Stimulated activated memory B cell treated with anti-CD40 and anti-IgM and Interleukin-4, amounts not matched to agents 10 μg/mL and 1 μg/mL and 100 μg/mL, for 72 hours (primary cell): ENCODE data around the gene MATCAP1.

Experiments
- ATAC-seq: fragments of 150-1000 bp; cut with Tn5 transposase; 2 replicates; pipeline ENCODE4 v1.10.0; 2021
- H3K27ac Mint-ChIP-seq: one replicate; pipeline ENCODE4 v1.8.0; 2022; ENCODE audit warnings: mild to moderate bottlenecking, mixed read lengths
- H3K27me3 Mint-ChIP-seq: one replicate; pipeline ENCODE4 v1.8.0; 2022; ENCODE audit warnings: mixed read lengths
- H3K36me3 Mint-ChIP-seq: one replicate; pipeline ENCODE4 v1.8.0; 2022; ENCODE audit warnings: mixed read lengths
- H3K4me1 Mint-ChIP-seq: one replicate; pipeline ENCODE4 v1.8.0; 2022; ENCODE audit warnings: mixed read lengths
- H3K4me3 Mint-ChIP-seq: one replicate; pipeline ENCODE4 v1.8.0; 2022; ENCODE audit warnings: mild to moderate bottlenecking, moderate library complexity, mixed read lengths
- H3K9me3 Mint-ChIP-seq: one replicate; pipeline ENCODE4 v1.8.0; 2022; ENCODE audit warnings: mixed read lengths

The MATCAP1 gene

GRCh38 chr16:67150047-67150832, 33.5 kb downstream of the MATCAP1 start:
- peak; percentile 49 for ATAC-seq
- Mint-ChIP-seq H3K27me3 (peaks cover 29% of the 10 kb centered on the region), H3K27ac (peak overlapping the region; percentile 30), H3K4me3 (peak overlapping the region; percentile 76), H3K9me3 (no peaks in the 10 kb centered on the region), H3K4me1 (peaks cover 26% of the 10 kb centered on the region), H3K36me3 (peaks cover 43% of the 10 kb centered on the region)

GRCh38 chr16:67149276-67150046, 34.3 kb downstream of the MATCAP1 start:
- H3K27ac Mint-ChIP-seq: no peak overlapping the region
- H3K4me1 Mint-ChIP-seq: peaks cover 23% of the 10 kb centered on the region
- no peak for ATAC-seq
- H3K36me3 Mint-ChIP-seq: peaks cover 51% of the 10 kb centered on the region
- H3K4me3 Mint-ChIP-seq: peak overlapping the region; percentile 17
- no peaks in the 10 kb centered on the region for H3K9me3 Mint-ChIP-seq
- H3K27me3 Mint-ChIP-seq: peaks cover 29% of the 10 kb centered on the region

DNA sequence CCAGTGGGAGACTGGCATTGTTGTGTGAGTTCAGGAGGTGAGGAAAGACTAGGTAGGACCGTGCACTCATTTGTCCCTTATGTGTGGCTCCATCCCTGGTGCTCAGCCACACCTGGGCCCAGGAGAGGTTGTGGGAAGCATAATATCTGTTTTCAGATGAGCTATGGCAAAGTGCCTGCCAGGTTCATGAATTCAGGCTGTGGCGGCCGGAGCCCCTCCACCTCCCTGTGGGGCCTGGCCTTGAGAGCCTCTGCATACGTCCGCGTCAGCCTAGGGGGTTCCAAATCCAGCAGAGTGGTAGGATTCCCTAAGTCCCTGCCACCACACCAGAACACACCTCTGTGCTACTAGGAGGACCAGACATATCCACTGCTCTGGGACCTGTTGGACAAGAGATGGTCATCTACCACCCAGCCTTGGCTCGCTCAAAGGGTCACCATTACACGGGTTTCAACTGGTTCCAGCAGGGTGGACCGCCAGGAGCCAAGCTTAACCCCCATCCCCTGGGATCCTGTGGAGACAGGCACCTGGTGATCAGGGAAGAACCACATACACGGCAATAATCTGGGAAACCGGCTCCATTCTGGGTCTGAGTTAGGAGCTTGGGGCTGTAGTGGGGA, 35.0 kb downstream of the MATCAP1 start:
- peaks cover 20% of the 10 kb centered on the region for H3K4me1 Mint-ChIP-seq
- H3K27me3 Mint-ChIP-seq: peaks cover 29% of the 10 kb centered on the region
- H3K4me3 Mint-ChIP-seq: peak overlapping the region; percentile 17
- H3K27ac Mint-ChIP-seq: no peak overlapping the region
- peaks cover 54% of the 10 kb centered on the region for H3K36me3 Mint-ChIP-seq
- ATAC-seq: no peak
- H3K9me3 Mint-ChIP-seq: no peaks in the 10 kb centered on the region

DNA sequence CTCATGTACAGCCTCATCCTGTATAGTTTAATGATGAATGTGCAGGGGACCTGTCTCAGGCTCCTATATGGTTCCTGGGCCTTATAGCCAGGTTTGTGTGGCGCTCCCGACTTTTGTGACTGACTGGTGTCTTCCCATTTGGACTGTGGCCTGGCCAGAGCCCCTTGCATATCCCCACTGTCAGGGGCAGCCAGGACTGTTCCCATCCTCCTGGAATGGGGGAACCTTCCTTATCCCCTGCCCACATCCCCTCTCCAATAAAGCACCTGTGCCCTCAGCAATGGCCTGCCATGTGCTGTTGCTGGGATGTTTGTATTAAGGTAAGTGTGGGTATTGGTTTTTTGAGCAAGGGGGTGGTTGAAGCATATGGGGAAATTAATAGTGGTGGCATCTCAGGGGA, 35.5 kb downstream of the MATCAP1 start:
- peaks cover 29% of the 10 kb centered on the region for H3K27me3 Mint-ChIP-seq
- H3K4me3 Mint-ChIP-seq: no peak overlapping the region
- no peak for ATAC-seq
- H3K4me1 Mint-ChIP-seq: peaks cover 14% of the 10 kb centered on the region
- no peak overlapping the region for H3K27ac Mint-ChIP-seq
- H3K9me3 Mint-ChIP-seq: no peaks in the 10 kb centered on the region
- peaks cover 59% of the 10 kb centered on the region for H3K36me3 Mint-ChIP-seq

- Mint-ChIP-seq H3K9me3 (no peaks in the 10 kb centered on the region), H3K4me3 (no peak overlapping the region), H3K4me1 (peaks cover 8% of the 10 kb centered on the region), H3K27ac (no peak overlapping the region), H3K36me3 (peaks cover 65% of the 10 kb centered on the region), H3K27me3 (peaks cover 29% of the 10 kb centered on the region)
- ATAC-seq: no peak
Observed at GRCh38 chr16:67147437-67148140, 36.2 kb downstream of the MATCAP1 start.

DNA sequence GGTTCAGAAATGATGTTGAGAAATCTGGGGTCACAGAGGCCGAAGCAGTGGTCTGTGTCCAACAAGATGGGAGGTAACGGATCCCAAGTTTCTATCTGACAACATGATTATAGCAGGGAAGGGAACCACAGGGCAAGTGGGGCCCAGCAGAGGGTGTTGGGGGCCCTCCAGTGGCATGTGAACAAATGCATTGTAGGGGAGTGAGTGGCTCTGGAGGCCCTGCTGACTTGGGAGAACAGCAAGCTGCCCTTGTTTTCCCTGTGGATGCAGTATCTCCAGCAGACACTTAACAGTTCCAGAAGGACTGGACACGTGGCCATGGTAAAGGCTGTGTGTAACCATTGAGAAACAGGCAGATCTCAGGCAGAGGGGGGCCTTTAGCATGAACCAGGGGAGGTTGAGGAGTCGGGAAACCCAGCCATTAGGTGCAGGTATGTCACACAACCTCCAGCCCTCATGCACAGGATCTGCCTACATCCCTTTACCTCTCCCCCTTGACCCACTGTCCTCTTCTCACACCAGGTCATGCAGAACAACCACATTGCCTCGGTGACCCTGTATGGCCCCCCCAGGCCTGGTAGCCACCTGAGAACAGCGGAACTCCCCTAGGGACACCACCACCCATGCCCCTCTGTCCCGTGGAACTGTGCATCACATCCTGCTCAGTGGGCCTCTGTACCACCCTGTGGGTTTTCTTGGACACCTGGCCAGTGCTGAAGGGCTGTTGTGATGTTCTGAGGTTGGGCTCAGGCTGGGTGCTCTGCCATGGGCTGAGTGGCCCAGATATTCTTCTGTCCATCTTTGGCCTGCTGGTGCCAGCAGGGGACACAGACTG, 37.0 kb downstream of the MATCAP1 start:
- no peak overlapping the region for H3K4me3 Mint-ChIP-seq
- H3K36me3 Mint-ChIP-seq: peaks cover 74% of the 10 kb centered on the region
- H3K9me3 Mint-ChIP-seq: no peaks in the 10 kb centered on the region
- H3K27me3 Mint-ChIP-seq: peaks cover 28% of the 10 kb centered on the region
- no peak for ATAC-seq
- peaks cover 7% of the 10 kb centered on the region for H3K4me1 Mint-ChIP-seq
- H3K27ac Mint-ChIP-seq: no peak overlapping the region

- ATAC-seq: no peak
- no peak overlapping the region for H3K4me3 Mint-ChIP-seq
- H3K27me3 Mint-ChIP-seq: peaks cover 19% of the 10 kb centered on the region
- H3K27ac Mint-ChIP-seq: no peak overlapping the region
- H3K36me3 Mint-ChIP-seq: peaks cover 84% of the 10 kb centered on the region
- H3K9me3 Mint-ChIP-seq: no peaks in the 10 kb centered on the region
- no peaks in the 10 kb centered on the region for H3K4me1 Mint-ChIP-seq
Observed at GRCh38 chr16:67145746-67146145, 38.0 kb downstream of the MATCAP1 start.

- no peak overlapping the region for H3K4me3 Mint-ChIP-seq
- H3K27me3 Mint-ChIP-seq: peaks cover 19% of the 10 kb centered on the region
- no peaks in the 10 kb centered on the region for H3K4me1 Mint-ChIP-seq
- no peak for ATAC-seq
- H3K27ac Mint-ChIP-seq: no peak overlapping the region
- peaks cover 92% of the 10 kb centered on the region for H3K36me3 Mint-ChIP-seq
- H3K9me3 Mint-ChIP-seq: no peaks in the 10 kb centered on the region
Observed at GRCh38 chr16:67144943-67145342, 38.8 kb downstream of the MATCAP1 start.

- no peaks in the 10 kb centered on the region for H3K4me1 Mint-ChIP-seq
- no peak for ATAC-seq
- no peaks in the 10 kb centered on the region for H3K27me3 Mint-ChIP-seq
- H3K4me3 Mint-ChIP-seq: no peak overlapping the region
- peaks cover 89% of the 10 kb centered on the region for H3K36me3 Mint-ChIP-seq
- no peaks in the 10 kb centered on the region for H3K9me3 Mint-ChIP-seq
- no peak overlapping the region for H3K27ac Mint-ChIP-seq
Observed at GRCh38 chr16:67142342-67142741, 41.4 kb downstream of the MATCAP1 start.

GRCh38 chr16:67141391-67141790, 42.4 kb downstream of the MATCAP1 start:
- Mint-ChIP-seq H3K27me3 (no peaks in the 10 kb centered on the region), H3K36me3 (peaks cover 89% of the 10 kb centered on the region)

GRCh38 chr16:67137605-67138004, 46.2 kb downstream of the MATCAP1 start:
- Mint-ChIP-seq H3K4me3 (no peak overlapping the region), H3K4me1 (no peaks in the 10 kb centered on the region), H3K36me3 (peaks cover 85% of the 10 kb centered on the region), H3K27me3 (no peaks in the 10 kb centered on the region), H3K27ac (no peak overlapping the region), H3K9me3 (no peaks in the 10 kb centered on the region)
- no peak for ATAC-seq

More at GRCh38 chr16:67141391-67141790, 42.4 kb downstream of the MATCAP1 start:
- Mint-ChIP-seq H3K4me3 (no peak overlapping the region), H3K9me3 (no peaks in the 10 kb centered on the region), H3K4me1 (no peaks in the 10 kb centered on the region), H3K27ac (no peak overlapping the region)
- no peak for ATAC-seq

DNA sequence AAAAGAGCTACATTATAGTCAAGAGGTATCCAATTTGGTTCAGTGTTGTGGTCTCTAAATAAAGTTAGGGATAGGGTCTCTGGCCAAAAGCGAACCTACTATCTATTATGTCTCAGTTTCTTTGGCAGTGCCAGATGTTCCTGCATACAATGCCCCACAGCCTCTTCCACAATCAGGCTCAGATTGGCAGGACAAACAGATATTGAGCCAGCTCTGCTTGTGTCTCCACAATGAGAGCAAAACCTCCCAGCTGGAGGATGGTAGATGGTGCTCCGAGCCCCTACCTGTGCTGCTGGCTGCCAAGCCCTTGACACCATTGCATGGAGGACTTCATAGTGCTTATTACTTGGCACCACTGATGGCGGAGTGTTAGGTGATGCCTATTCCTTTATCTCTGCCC, 54.3 kb downstream of the MATCAP1 start:
- Mint-ChIP-seq H3K27ac (no peak overlapping the region), H3K4me3 (no peak overlapping the region), H3K4me1 (no peaks in the 10 kb centered on the region), H3K9me3 (no peaks in the 10 kb centered on the region), H3K27me3 (no peaks in the 10 kb centered on the region), H3K36me3 (peaks cover 57% of the 10 kb centered on the region)
- ATAC-seq: no peak

DNA sequence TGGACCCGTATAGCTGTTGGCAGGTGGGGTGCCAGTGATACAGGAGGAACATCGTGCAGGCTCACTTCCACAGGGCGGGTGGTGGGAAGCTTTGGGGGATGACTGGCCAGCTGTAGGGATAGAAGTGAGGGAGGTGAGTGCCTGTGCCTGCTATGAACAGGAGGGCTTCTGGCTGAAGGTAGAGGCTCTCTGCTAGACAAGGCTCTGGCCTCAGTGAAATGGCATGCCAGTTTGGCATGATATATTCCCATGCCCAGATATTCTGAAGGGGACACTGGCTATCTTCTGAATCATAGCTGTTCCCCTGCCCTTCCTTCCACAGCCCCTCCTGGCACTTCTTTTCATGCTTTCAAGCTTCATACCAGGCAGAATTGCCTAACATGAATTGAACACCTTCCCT, 54.9 kb downstream of the MATCAP1 start:
- H3K36me3 Mint-ChIP-seq: peaks cover 57% of the 10 kb centered on the region
- no peaks in the 10 kb centered on the region for H3K4me1 Mint-ChIP-seq

DNA sequence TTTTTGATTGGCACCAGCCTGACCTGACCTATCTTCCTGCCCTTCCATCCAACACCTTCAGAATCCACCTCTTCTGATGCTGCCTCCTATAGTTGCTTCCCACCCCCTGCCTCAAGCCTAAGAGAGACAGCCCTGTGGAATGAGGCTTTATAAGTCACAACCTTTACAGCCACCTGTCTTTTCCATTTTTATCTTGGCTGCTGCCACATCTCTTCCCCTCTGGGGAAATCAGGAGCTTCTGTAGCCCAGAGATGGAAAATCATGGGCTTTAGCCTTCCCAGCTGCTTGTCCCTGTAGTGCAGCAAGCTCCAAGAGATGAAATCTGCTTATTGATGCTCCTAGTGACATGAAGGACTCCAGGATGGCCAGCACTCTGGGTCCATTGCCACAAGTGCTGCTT, 55.3 kb downstream of the MATCAP1 start:
- Mint-ChIP-seq H3K4me3 (no peak overlapping the region), H3K36me3 (peaks cover 60% of the 10 kb centered on the region), H3K9me3 (no peaks in the 10 kb centered on the region), H3K27ac (no peak overlapping the region), H3K4me1 (no peaks in the 10 kb centered on the region), H3K27me3 (no peaks in the 10 kb centered on the region)
- ATAC-seq: no peak

More for the DNA sequence above, 54.9 kb downstream of the MATCAP1 start:
- no peak overlapping the region for H3K27ac Mint-ChIP-seq
- no peaks in the 10 kb centered on the region for H3K9me3 Mint-ChIP-seq
- no peaks in the 10 kb centered on the region for H3K27me3 Mint-ChIP-seq
- no peak overlapping the region for H3K4me3 Mint-ChIP-seq
- ATAC-seq: no peak
